Sigmoid colon (tissue), 7 donors: Measurements from ENCODE around the gene PRKCA. TPM values are rescaled to one million over a fixed set of nuclear protein-coding genes. Genes with fewer than 3 reads are reported as not detected.

Source experiments
- DNase-seq: peaks from one replicate; pipeline ENCODE4 v3.0.0-alpha.2; 2019
- H3K27ac ChIP-seq, 4 donors: fragments of 200-600 bp; sonication (generic); one replicate each; pipeline ENCODE4 v1.5.1; 2016 to 2019; ENCODE audit warnings: mild to moderate bottlenecking in 1 of 4
- H3K27me3 ChIP-seq, 3 donors: fragments of 200-600 bp; sonication (generic); one replicate each; pipeline ENCODE4 v1.5.1; 2019; ENCODE audit warnings: mild to moderate bottlenecking in 1 of 3
- H3K36me3 ChIP-seq, 4 donors: fragments of 200-600 bp; sonication (generic); one replicate each; pipeline ENCODE4 v1.5.1; 2016 to 2019
- H3K4me1 ChIP-seq, 4 donors: fragments of 200-600 bp; sonication (generic); one replicate each; pipeline ENCODE4 v1.5.1; 2017 to 2019
- H3K4me3 ChIP-seq, 4 donors: fragments of 200-600 bp; sonication (generic); one replicate each; pipeline ENCODE4 v1.5.1; 2017 to 2019; ENCODE audit warnings: mild to moderate bottlenecking in 2 of 4, moderate library complexity in 1 of 4
- H3K9me3 ChIP-seq, 4 donors: fragments of 200-600 bp in 3 of 4; sonication (generic) in 3 of 4; one replicate each; pipeline versions ENCODE4 v1.5.1 to v1.6.1; 2013 to 2019
- EP300 ChIP-seq, 4 donors: sonication (generic); formaldehyde crosslinking; IDR thresholded peaks; one replicate each; pipeline ENCODE4 v1.6.1; 2017; ENCODE audit warnings: antibody characterized with exemption in 4 of 4
- POLR2A ChIP-seq, 2 donors: fragments of 450-650 bp; IDR thresholded peaks; one replicate each; pipeline ENCODE4 v1.6.1; 2016; ENCODE audit warnings: antibody characterized with exemption in 2 of 2, mild to moderate bottlenecking in 2 of 2, moderate library complexity in 2 of 2
- POLR2AphosphoS5 ChIP-seq, 4 donors: sonication (generic); formaldehyde crosslinking; IDR thresholded peaks; one replicate each; pipeline ENCODE4 v1.6.1; 2017; ENCODE audit warnings: antibody characterized with exemption in 4 of 4
- WGBS, 2 donors: extraction: QIAGEN DNeasy Blood & Tissue Kit; methylation state at CpG; one replicate each; pipeline ENCODE4 v1.1.7; 2013; 5-methylcytosine and 5-hydroxymethylcytosine counted together
- intact Hi-C: fragments of 100-400 bp; cut with DNase I; formaldehyde crosslinking; loops from one replicate; pipeline ENCODE4 v1.15.1; 2023
- polyA plus RNA-seq, 3 donors: library from polyadenylated mRNA; stranded (reverse); fragments of 200-250 nt; gene quantifications; one replicate each; pipeline ENCODE4 v1.2.3, GENCODE V29; 2013
- total RNA-seq, 4 donors: library from RNA; depleted of rRNA; stranded (reverse); fragments of >200 nt; gene quantifications; one replicate each; pipeline ENCODE4 v1.1.0, GENCODE V29; 2016
- TF ChIP-seq, protein P1 (sequence below), 4 experiments: fragments of 450-650 bp in 3 of 4; fragments of 200-600 bp in 1 of 4; IDR thresholded peaks; one replicate each; pipeline ENCODE4 v1.5.1; 2016 to 2019; ENCODE audit warnings: antibody characterized with exemption in 4 of 4, mild to moderate bottlenecking in 3 of 4, moderate library complexity in 2 of 4
- donor health status: healthy with polysubstance abuse.
- donor health status: Bipolar disorder and iron deficiency.
- donor health status: healthy.

PRKCA gene
- total and polyA plus RNA-seq, 7 donors: 6.6 to 58.4 (median 42.6) TPM

DNA sequence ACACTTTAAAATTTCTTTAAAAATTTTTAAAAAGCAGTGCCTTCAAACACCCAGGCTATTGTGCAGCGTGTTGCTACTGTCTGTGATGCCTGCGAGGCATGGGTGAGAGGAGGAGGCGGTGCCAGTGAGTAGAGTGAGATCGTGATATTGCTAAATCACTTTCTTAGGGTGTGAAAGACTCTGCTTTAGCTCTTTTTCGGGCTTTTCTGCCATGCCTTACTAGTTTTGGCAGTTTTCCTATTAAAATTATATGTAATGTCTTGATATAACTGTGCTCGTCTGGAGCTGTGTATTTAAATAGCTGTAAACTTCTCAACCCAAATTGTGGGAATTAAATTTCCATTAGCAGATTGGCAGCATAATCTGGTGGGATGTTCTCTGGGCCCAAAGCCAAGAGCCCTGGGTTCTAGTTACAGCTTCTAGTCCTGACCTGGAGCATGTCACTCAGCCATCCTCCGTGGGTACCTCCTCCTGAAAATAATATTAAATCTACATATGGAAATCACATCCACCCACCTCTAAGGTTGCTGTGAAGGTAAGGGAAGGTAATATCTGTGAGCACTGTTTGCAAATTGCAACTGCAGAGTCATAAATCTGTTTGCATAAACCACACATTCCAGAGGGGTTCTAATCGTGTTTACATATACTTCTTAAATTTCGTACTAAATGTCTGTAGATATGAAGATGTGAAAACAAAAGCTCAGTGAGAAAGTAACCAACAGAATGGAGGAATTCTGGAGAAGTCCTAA lies 268.2 kb downstream of the PRKCA start:
- Histone ChIP-seq H3K4me3 (no peak overlapping the region), H3K9me3 (no peaks in the 10 kb centered on the region), H3K4me1 (peaks cover 0 to 26% (median 14%) of the 10 kb centered on the region in 4 donors), H3K36me3 (no peaks in the 10 kb centered on the region), H3K27me3 (no peaks in the 10 kb centered on the region), H3K27ac (no peak overlapping the region)
- 74 to 76% methylated on average over 9 of the region's 9 CpGs for WGBS, 2 donors
- intact Hi-C loops: no loop called here
- TF ChIP-seq, protein P1, sequence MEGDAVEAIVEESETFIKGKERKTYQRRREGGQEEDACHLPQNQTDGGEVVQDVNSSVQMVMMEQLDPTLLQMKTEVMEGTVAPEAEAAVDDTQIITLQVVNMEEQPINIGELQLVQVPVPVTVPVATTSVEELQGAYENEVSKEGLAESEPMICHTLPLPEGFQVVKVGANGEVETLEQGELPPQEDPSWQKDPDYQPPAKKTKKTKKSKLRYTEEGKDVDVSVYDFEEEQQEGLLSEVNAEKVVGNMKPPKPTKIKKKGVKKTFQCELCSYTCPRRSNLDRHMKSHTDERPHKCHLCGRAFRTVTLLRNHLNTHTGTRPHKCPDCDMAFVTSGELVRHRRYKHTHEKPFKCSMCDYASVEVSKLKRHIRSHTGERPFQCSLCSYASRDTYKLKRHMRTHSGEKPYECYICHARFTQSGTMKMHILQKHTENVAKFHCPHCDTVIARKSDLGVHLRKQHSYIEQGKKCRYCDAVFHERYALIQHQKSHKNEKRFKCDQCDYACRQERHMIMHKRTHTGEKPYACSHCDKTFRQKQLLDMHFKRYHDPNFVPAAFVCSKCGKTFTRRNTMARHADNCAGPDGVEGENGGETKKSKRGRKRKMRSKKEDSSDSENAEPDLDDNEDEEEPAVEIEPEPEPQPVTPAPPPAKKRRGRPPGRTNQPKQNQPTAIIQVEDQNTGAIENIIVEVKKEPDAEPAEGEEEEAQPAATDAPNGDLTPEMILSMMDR (IDR thresholded peaks at IDR 0.05): no peak
- no peak for TF ChIP-seq EP300 (IDR thresholded peaks at IDR 0.05)
- no peak for TF ChIP-seq POLR2AphosphoS5 (IDR thresholded peaks at IDR 0.05)
- TF ChIP-seq POLR2A (IDR thresholded peaks at IDR 0.05): no peak
- no peak for DNase-seq

DNA sequence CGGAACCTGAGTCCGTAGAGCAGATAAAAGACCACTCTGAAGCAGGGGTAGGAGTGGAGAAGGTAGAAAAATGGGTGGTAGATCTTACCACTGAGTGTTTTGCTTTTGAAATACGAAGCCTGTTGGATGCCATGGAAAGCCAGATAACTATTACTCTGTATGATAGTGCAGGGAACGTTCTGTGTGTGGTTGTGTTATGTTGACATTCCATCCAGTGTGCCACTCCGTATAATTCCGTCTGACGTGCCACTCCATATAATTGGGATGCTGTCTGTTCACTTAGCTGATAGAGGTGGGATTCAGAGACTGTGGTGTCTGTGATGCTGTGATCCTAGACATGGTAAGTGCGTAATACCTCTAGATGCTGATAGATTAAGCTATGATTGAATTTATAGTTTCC lies 269.3 kb downstream of the PRKCA start:
- TF ChIP-seq POLR2A (IDR thresholded peaks at IDR 0.05): no peak
- TF ChIP-seq, protein P1 (IDR thresholded peaks at IDR 0.05): no peak
- TF ChIP-seq EP300 (IDR thresholded peaks at IDR 0.05): no peak
- no peak for TF ChIP-seq POLR2AphosphoS5 (IDR thresholded peaks at IDR 0.05)
- 93 to 97% methylated on average over 8 of the region's 8 CpGs for WGBS, 2 donors
- no peaks in the 10 kb centered on the region for H3K9me3 ChIP-seq
- no peak overlapping the region for H3K4me3 ChIP-seq
- H3K36me3 ChIP-seq: no peaks in the 10 kb centered on the region
- no peak for DNase-seq
- peaks cover 0 to 23% (median 13%) of the 10 kb centered on the region in 4 donors for H3K4me1 ChIP-seq
- no peaks in the 10 kb centered on the region for H3K27me3 ChIP-seq
- intact Hi-C loops: no loop called here
- no peak overlapping the region for H3K27ac ChIP-seq

DNA sequence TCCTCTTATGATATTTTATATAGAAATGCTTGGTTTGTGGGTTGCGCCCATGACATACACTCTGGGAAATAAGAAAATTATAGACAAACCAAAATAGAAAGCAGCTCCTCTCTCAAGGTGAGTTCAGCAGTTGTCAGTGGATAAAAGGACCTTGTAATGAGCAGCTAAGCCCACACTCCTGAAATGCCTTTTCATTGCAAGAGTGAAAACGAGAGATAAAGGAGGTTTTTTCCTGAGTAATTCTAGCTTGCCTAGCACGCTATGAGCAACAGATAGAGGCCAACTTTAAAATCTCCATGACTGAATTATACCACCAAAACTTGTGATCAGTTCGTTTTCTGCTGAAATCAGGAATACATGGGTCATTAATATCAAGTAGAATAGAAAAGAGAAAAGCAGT lies 270.7 kb downstream of the PRKCA start:
- Histone ChIP-seq H3K9me3 (no peaks in the 10 kb centered on the region), H3K4me3 (no peak overlapping the region), H3K27ac (no peak overlapping the region), H3K36me3 (no peaks in the 10 kb centered on the region), H3K4me1 (peaks cover 0 to 12% (median 8%) of the 10 kb centered on the region in 4 donors), H3K27me3 (no peaks in the 10 kb centered on the region)
- no peak for DNase-seq
- intact Hi-C loops: no loop called here
- 73 to 88% methylated on average over 4 of the region's 4 CpGs for WGBS, 2 donors
- no peak for TF ChIP-seq POLR2A (IDR thresholded peaks at IDR 0.05)
- TF ChIP-seq POLR2AphosphoS5 (IDR thresholded peaks at IDR 0.05): no peak
- TF ChIP-seq, protein P1 (IDR thresholded peaks at IDR 0.05): no peak
- no peak for TF ChIP-seq EP300 (IDR thresholded peaks at IDR 0.05)

DNA sequence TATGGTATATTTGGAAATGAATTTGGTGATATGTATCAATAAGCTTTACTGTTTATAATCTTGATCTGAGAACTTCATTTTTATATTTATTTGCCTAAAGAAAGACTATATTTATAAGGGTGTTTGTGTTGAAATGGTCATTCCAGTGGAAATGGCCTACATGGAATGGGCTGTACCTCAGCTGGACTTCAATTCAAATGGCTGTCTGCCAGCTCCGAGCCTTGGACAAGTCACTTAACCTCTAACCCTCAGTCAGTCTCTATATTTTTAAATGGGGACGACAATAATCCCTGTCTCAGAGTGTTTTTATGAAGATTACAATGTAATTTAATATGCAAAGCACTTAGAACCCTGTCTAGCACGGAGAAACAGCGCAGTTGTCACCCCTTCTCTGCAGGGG lies 271.7 kb downstream of the PRKCA start:
- H3K27ac ChIP-seq: no peak overlapping the region
- intact Hi-C loops: no loop called here
- no peak for DNase-seq
- H3K9me3 ChIP-seq: no peaks in the 10 kb centered on the region
- H3K36me3 ChIP-seq: no peaks in the 10 kb centered on the region
- WGBS, 2 donors: 77 to 85% methylated on average over 4 of the region's 4 CpGs
- H3K4me3 ChIP-seq: no peak overlapping the region
- H3K27me3 ChIP-seq: no peaks in the 10 kb centered on the region
- TF ChIP-seq, protein P1 (IDR thresholded peaks at IDR 0.05): no peak
- TF ChIP-seq POLR2AphosphoS5 (IDR thresholded peaks at IDR 0.05) (no peak), POLR2A (IDR thresholded peaks at IDR 0.05) (no peak), EP300 (IDR thresholded peaks at IDR 0.05) (no peak)
- H3K4me1 ChIP-seq: peaks cover 0 to 17% (median 9%) of the 10 kb centered on the region in 4 donors
